IMR-90 (cell line): ENCODE measurements around the gene SPON1. TPM values are rescaled to one million over a fixed set of nuclear protein-coding genes. Genes with fewer than 3 reads are reported as not detected.

ENCODE experiments used
- ATAC-seq: fragments of 200-7000 bp; cut with Tn5 transposase; 2 replicates; pipeline ENCODE4 v1.9.1; 2020; ENCODE audit warnings: low read depth, mild to moderate bottlenecking, moderate library complexity
- BruUV-seq: library from RNA; stranded (reverse); fragments of 400-500 nt; replicated peaks from 2 replicates; lab custom pipeline; 2021; lab: Mats Ljungman, UMichigan
- CTCF ChIA-PET: fragments of 300-600 bp; formaldehyde crosslinking; extraction: SDS; loops from one replicate; lab custom pipeline; 2021; ENCODE audit warnings: antibody characterized with exemption; lab: Yijun Ruan, JAX
- POLR2A ChIA-PET: fragments of 300-600 bp; sonication (Branson Sonifier 250); formaldehyde crosslinking; loops from one replicate; lab custom pipeline; 2022; ENCODE audit warnings: antibody characterized with exemption; ENCODE audit not compliant: unreplicated experiment; lab: Charles Lee
- DNase-seq: peaks from one replicate; pipeline ENCODE4 v3.0.0; 2013
- H2AFZ ChIP-seq: replicated peaks from 2 replicates; pipeline ENCODE3; 2013; ENCODE audit warnings: low read length, mild to moderate bottlenecking; ENCODE audit not compliant: poor library complexity
- H2AK5ac ChIP-seq: 2 replicates; pipeline ENCODE4 v1.6.1; 2013; ENCODE audit warnings: low read depth, low read length, inconsistent platforms
- H2AK9ac ChIP-seq: replicated peaks from 2 replicates; pipeline ENCODE3; 2013; ENCODE audit warnings: mild to moderate bottlenecking, low read depth, low read length, moderate library complexity; ENCODE audit not compliant: poor library complexity
- H2BK120ac ChIP-seq: 2 replicates; pipeline ENCODE4 v1.6.1; 2013; ENCODE audit warnings: low read depth, low read length, inconsistent platforms
- H2BK15ac ChIP-seq: 3 replicates; pipeline ENCODE4 v1.6.1; 2013; ENCODE audit warnings: low read depth, low read length, inconsistent platforms
- H2BK20ac ChIP-seq: 2 replicates; pipeline ENCODE4 v1.6.1; 2013; ENCODE audit warnings: low read depth, mild to moderate bottlenecking, inconsistent platforms, low read length, moderate library complexity
- H2BK5ac ChIP-seq: 2 replicates; pipeline ENCODE4 v1.6.1; 2013; ENCODE audit warnings: mild to moderate bottlenecking, low read depth, low read length, inconsistent platforms; ENCODE audit not compliant: poor library complexity, severe bottlenecking
- H3K14ac ChIP-seq: replicated peaks from 2 replicates; pipeline ENCODE4 v1.6.1; 2013; ENCODE audit warnings: low read depth, low read length, inconsistent platforms
- H3K18ac ChIP-seq: 2 replicates; pipeline ENCODE4 v1.6.1; 2013; ENCODE audit warnings: low read depth, low read length, control low read depth
- H3K23ac ChIP-seq: 2 replicates; pipeline ENCODE4 v1.6.1; 2013; ENCODE audit warnings: low read depth, low read length, inconsistent platforms
- H3K27ac ChIP-seq: 2 replicates; pipeline ENCODE4 v1.5.1; 2013; ENCODE audit warnings: mild to moderate bottlenecking, control low read depth, low read length; ENCODE audit not compliant: insufficient read depth
- H3K27me3 ChIP-seq: 2 replicates; pipeline ENCODE4 v1.6.1; 2013; ENCODE audit warnings: low read length; ENCODE audit not compliant: control insufficient read depth, insufficient read depth
- H3K36me3 ChIP-seq: 2 replicates; pipeline ENCODE4 v1.6.1; 2013; ENCODE audit warnings: low read length, mixed read lengths; ENCODE audit not compliant: control insufficient read depth, insufficient read depth
- H3K4ac ChIP-seq: 2 replicates; pipeline ENCODE4 v1.6.1; 2013; ENCODE audit warnings: low read depth, low read length, inconsistent platforms
- H3K4me1 ChIP-seq: 2 replicates; pipeline ENCODE4 v1.6.1; 2013; ENCODE audit warnings: low read length, mixed read lengths; ENCODE audit not compliant: control insufficient read depth, insufficient read depth
- H3K4me2 ChIP-seq: 2 replicates; pipeline ENCODE4 v1.6.1; 2013; ENCODE audit warnings: low read depth, mild to moderate bottlenecking, control low read depth, low read length, moderate library complexity
- H3K4me3 ChIP-seq: 2 replicates; pipeline ENCODE4 v1.5.1; 2013; ENCODE audit warnings: low read depth, mild to moderate bottlenecking, control low read depth, low read length, moderate library complexity; ENCODE audit not compliant: insufficient read depth
- H3K56ac ChIP-seq: 2 replicates; pipeline ENCODE4 v1.6.1; 2013; ENCODE audit warnings: low read length, inconsistent platforms; ENCODE audit not compliant: insufficient read depth; ENCODE audit errors: extremely low read depth
- H3K79me1 ChIP-seq, 2 experiments: 2 replicates each; pipeline ENCODE4 v1.6.1; 2013; ENCODE audit warnings: low read length in 2 of 2, inconsistent platforms in 1 of 2, low read depth in 1 of 2
- H3K9ac ChIP-seq: 2 replicates; pipeline ENCODE4 v1.6.1; 2013; ENCODE audit warnings: low read depth, low read length, control low read depth
- H3K9me1 ChIP-seq: 2 replicates; pipeline ENCODE4 v1.6.1; 2013; ENCODE audit warnings: low read length, inconsistent platforms; ENCODE audit not compliant: insufficient read depth
- H3K9me3 ChIP-seq: 2 replicates; pipeline ENCODE4 v1.6.1; 2013; ENCODE audit warnings: low read length; ENCODE audit not compliant: control insufficient read depth, insufficient read depth
- H4K20me1 ChIP-seq: 2 replicates; pipeline ENCODE4 v1.6.1; 2013; ENCODE audit warnings: low read length, inconsistent platforms; ENCODE audit not compliant: insufficient read depth
- H4K5ac ChIP-seq: 2 replicates; pipeline ENCODE4 v1.6.1; 2013; ENCODE audit warnings: mild to moderate bottlenecking, low read depth, low read length, control low read depth
- H4K8ac ChIP-seq, 2 experiments: 2 replicates each; pipeline ENCODE4 v1.6.1; 2013; ENCODE audit warnings: low read depth in 2 of 2, low read length in 2 of 2, control low read depth in 1 of 2, inconsistent platforms in 1 of 2
- H4K91ac ChIP-seq: 2 replicates; pipeline ENCODE4 v1.6.1; 2013; ENCODE audit warnings: low read depth, low read length, inconsistent platforms; ENCODE audit not compliant: insufficient read depth
- CEBPB ChIP-seq: IDR thresholded peaks from 2 replicates; pipeline ENCODE4 v1.6.1; 2012; ENCODE audit warnings: low read depth, low read length, improper control_type of control experiment
- MAFK ChIP-seq: IDR thresholded peaks from 2 replicates; pipeline ENCODE4 v1.6.1; 2012; ENCODE audit warnings: low read depth, low read length, improper control_type of control experiment
- MXI1 ChIP-seq: IDR thresholded peaks from 2 replicates; pipeline ENCODE4 v1.6.1; 2012; ENCODE audit warnings: low read depth, mild to moderate bottlenecking, low read length, moderate library complexity, borderline replicate concordance
- NFE2L2 ChIP-seq: fragments of 150-350 bp; IDR thresholded peaks from 2 replicates; pipeline ENCODE4 v1.6.1; 2016; ENCODE audit warnings: low read depth, mild to moderate bottlenecking, low read length
- POLR2A ChIP-seq: IDR thresholded peaks from 2 replicates; pipeline ENCODE4 v1.6.1; 2012; ENCODE audit warnings: mild to moderate bottlenecking, low read depth, low read length
- RCOR1 ChIP-seq: IDR thresholded peaks from 2 replicates; pipeline ENCODE4 v1.6.1; 2012; ENCODE audit warnings: mild to moderate bottlenecking, low read length, improper control_type of control experiment; ENCODE audit not compliant: insufficient replicate concordance
- SMC3 ChIP-seq: fragments of 150-350 bp; IDR thresholded peaks from 2 replicates; pipeline ENCODE4 v1.6.1; 2016; ENCODE audit warnings: low read depth, mild to moderate bottlenecking, antibody characterized with exemption, low read length, moderate library complexity
- WGBS, 2 experiments: methylation state at CpG; one replicate each; pipeline versions ENCODE4 v1.1.5 to v1.1.7; 2013; ENCODE audit warnings: missing lambda C conversion rate in 2 of 2; ENCODE audit not compliant: insufficient read length in 1 of 2; ENCODE audit errors: extremely low coverage in 2 of 2; 5-methylcytosine and 5-hydroxymethylcytosine counted together
- dilution Hi-C: fragments of 300-500 bp; cut with HindIII; formaldehyde crosslinking; loops from one replicate; pipeline ENCODE4 v1.14.3; 2018; ENCODE audit warnings: low sequenced_read_pairs; ENCODE audit not compliant: unreplicated experiment
- in situ Hi-C: fragments of 300-500 bp; cut with MboI; formaldehyde crosslinking; loops from 3 replicates; pipeline ENCODE4 v1.14.3; 2019; ENCODE audit warnings: low sequenced_read_pairs, inconsistent platforms, mixed read lengths
- intact Hi-C: fragments of 100-400 bp; cut with micrococcal nuclease; formaldehyde crosslinking; loops from 2 replicates; pipeline ENCODE4 v1.10.0; 2022
- polyA plus RNA-seq, 3 experiments: library from polyadenylated mRNA; depleted of rRNA; stranded (reverse); fragments of >200 nt; gene quantifications; 2 replicates each; pipeline ENCODE4 v1.2.3, GENCODE V29; 2012; ENCODE audit warnings: low replicate concordance in 1 of 3
- total RNA-seq: library from RNA; depleted of rRNA; stranded (reverse); fragments of >200 nt; gene quantifications from 2 replicates; pipeline ENCODE4 v1.2.3, GENCODE V29; 2012
- TF ChIP-seq, protein P1 (sequence below): fragments of 150-350 bp; IDR thresholded peaks from 2 replicates; pipeline ENCODE4 v1.6.1; 2016; ENCODE audit warnings: low read depth, mild to moderate bottlenecking, low read length, moderate library complexity, borderline replicate concordance
- TF ChIP-seq, protein P2 (sequence below): fragments of 150-350 bp; IDR thresholded peaks from 2 replicates; pipeline ENCODE4 v1.6.1; 2017; ENCODE audit warnings: mild to moderate bottlenecking, antibody characterized with exemption, low read length, low read depth

Gene SPON1
- total and polyA plus RNA-seq, 2 of the 4 experiments (the other 2 are of a cell fraction) = 0.62 to 0.72 TPM

DNA sequence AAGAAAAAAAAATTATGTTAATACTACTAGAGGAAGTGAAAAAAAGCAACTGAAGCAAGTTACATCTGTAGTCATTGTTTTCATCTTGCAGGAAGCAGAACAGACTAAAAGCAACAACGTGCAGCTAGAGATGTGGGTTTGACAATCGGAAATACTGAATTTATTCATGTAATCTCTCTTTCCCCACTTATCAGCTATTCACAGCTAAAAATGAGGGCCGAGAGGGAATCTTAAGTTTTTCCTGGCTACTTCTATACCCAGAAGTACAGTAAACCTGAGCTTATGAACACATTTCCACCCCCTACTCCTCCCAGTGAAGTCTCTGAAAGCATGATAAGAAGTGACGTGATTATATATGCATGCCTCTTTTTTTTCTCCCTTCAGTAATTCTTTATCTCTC is 116.5 kb downstream of the SPON1 start:
- H3K14ac ChIP-seq = no peak overlapping the region
- H2AK9ac ChIP-seq = no peak overlapping the region
- no peak overlapping the region for H2BK15ac ChIP-seq
- H2BK5ac ChIP-seq = no peak overlapping the region
- H3K36me3 ChIP-seq = no peaks in the 10 kb centered on the region
- in situ Hi-C loops = no loop called here
- dilution Hi-C loops = no loop called here
- H4K8ac ChIP-seq = no peak overlapping the region
- H4K5ac ChIP-seq = no peak overlapping the region
- H2BK20ac ChIP-seq = no peak overlapping the region
- no peaks in the 10 kb centered on the region for H3K9me3 ChIP-seq
- H3K27me3 ChIP-seq = peaks cover 5% of the 10 kb centered on the region
- H4K20me1 ChIP-seq = no peaks in the 10 kb centered on the region
- no peaks in the 10 kb centered on the region for H3K4me1 ChIP-seq
- H2AFZ ChIP-seq = no peak overlapping the region
- H3K4ac ChIP-seq = no peak overlapping the region
- H3K4me2 ChIP-seq = no peak overlapping the region
- H3K18ac ChIP-seq = no peak overlapping the region
- intact Hi-C loops = no loop called here
- H3K9ac ChIP-seq = no peak overlapping the region
- ATAC-seq = no peak
- POLR2A ChIA-PET = no interaction called here
- H3K56ac ChIP-seq = no peak overlapping the region
- no peak overlapping the region for H3K23ac ChIP-seq
- no peak overlapping the region for H2BK120ac ChIP-seq
- no CpG with 5 or more reads among the region's 4 CpGs for WGBS, 2 experiments
- no TSS peak for BruUV-seq
- H3K27ac ChIP-seq = no peak overlapping the region
- TF ChIP-seq SMC3 (no peak), MXI1 (no peak), CEBPB (no peak), MAFK (no peak), POLR2A (no peak), NFE2L2 (no peak), RCOR1 (no peak)
- TF ChIP-seq, protein P1, sequence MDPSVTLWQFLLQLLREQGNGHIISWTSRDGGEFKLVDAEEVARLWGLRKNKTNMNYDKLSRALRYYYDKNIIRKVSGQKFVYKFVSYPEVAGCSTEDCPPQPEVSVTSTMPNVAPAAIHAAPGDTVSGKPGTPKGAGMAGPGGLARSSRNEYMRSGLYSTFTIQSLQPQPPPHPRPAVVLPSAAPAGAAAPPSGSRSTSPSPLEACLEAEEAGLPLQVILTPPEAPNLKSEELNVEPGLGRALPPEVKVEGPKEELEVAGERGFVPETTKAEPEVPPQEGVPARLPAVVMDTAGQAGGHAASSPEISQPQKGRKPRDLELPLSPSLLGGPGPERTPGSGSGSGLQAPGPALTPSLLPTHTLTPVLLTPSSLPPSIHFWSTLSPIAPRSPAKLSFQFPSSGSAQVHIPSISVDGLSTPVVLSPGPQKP = no peak
- TF ChIP-seq, protein P2, sequence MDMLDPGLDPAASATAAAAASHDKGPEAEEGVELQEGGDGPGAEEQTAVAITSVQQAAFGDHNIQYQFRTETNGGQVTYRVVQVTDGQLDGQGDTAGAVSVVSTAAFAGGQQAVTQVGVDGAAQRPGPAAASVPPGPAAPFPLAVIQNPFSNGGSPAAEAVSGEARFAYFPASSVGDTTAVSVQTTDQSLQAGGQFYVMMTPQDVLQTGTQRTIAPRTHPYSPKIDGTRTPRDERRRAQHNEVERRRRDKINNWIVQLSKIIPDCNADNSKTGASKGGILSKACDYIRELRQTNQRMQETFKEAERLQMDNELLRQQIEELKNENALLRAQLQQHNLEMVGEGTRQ = no peak
- no peaks in the 10 kb centered on the region for H3K9me1 ChIP-seq
- CTCF ChIA-PET = no interaction called here
- H3K4me3 ChIP-seq = no peak overlapping the region
- no peak overlapping the region for H4K91ac ChIP-seq
- H2AK5ac ChIP-seq = no peak overlapping the region
- H3K79me1 ChIP-seq = no peaks in the 10 kb centered on the region
- DNase-seq = no peak
